Activated T-cell treated with anti-CD3 and anti-CD28 coated beads, Interleukin-2, amount 50 U/mL, for 4 hours (primary cell): ENCODE data around the gene SELENOT. TPM values are rescaled to one million over a fixed set of nuclear protein-coding genes. Genes with fewer than 3 reads are reported as not detected.

Experiments used
- ATAC-seq, 2 donors: fragments of 200-7000 bp; cut with Tn5 transposase; one replicate each; pipeline ENCODE4 v1.10.0; 2021
- DNase-seq: peaks from one replicate; pipeline ENCODE4 v3.0.0-alpha.2; 2020
- H3K27me3 Mint-ChIP-seq: one replicate; pipeline ENCODE4 v1.8.0; 2021; ENCODE audit warnings: low read depth, mixed read lengths
- H3K36me3 Mint-ChIP-seq: one replicate; pipeline ENCODE4 v1.8.0; 2022; ENCODE audit warnings: mixed read lengths; ENCODE audit not compliant: insufficient read depth
- H3K4me1 Mint-ChIP-seq: one replicate; pipeline ENCODE4 v1.8.0; 2021; ENCODE audit warnings: low read depth, mixed read lengths
- H3K4me3 Mint-ChIP-seq: one replicate; pipeline ENCODE4 v1.8.0; 2021; ENCODE audit warnings: mild to moderate bottlenecking, moderate library complexity, mixed read lengths
- H3K9me3 Mint-ChIP-seq: one replicate; pipeline ENCODE4 v1.8.0; 2021; ENCODE audit warnings: mixed read lengths
- total RNA-seq, 3 donors: library from RNA; stranded (reverse); gene quantifications; one replicate each; pipeline ENCODE4 v1.2.1, GENCODE V29; 2021

The SELENOT gene
- 100 to 1,000 TPM; 158 to 164 (median 162) TPM for total RNA-seq

- Mint-ChIP-seq H3K4me1 (peaks cover 62% of the 10 kb centered on the region), H3K4me3 (peak within 1 kb of the TSS; percentile 100), H3K36me3 (peaks cover 23% of the 10 kb centered on the region), H3K9me3 (no peaks in the 10 kb centered on the region), H3K27me3 (no peaks in the 10 kb centered on the region)
- ATAC-seq (peak; percentile 85 to 91), DNase-seq (peak; percentile 92)
These were observed at the start of gene SELENOT for GRCh38 chr3:150603153-150603979. TSS of gene SELENOT (plus strand) at chr3:150603321. CDS start at chr3:150603363, 42 bp downstream.

GRCh38 chr3:150555859-150556436 is 47.2 kb upstream of the SELENOT start:
- ATAC-seq, result no peak
- peaks cover 33% of the 10 kb centered on the region for H3K4me1 Mint-ChIP-seq

GRCh38 chr3:150556792-150557191 is 46.3 kb upstream of the SELENOT start:
- DNase-seq (no peak), ATAC-seq (no peak)
- H3K9me3 Mint-ChIP-seq, result no peaks in the 10 kb centered on the region
- H3K4me3 Mint-ChIP-seq, result no peak overlapping the region
- H3K4me1 Mint-ChIP-seq, result peaks cover 28% of the 10 kb centered on the region
- no peaks in the 10 kb centered on the region for H3K27me3 Mint-ChIP-seq
- H3K36me3 Mint-ChIP-seq, result peaks cover 47% of the 10 kb centered on the region

More at GRCh38 chr3:150555859-150556436, 47.2 kb upstream of the SELENOT start:
- H3K4me3 Mint-ChIP-seq, result no peak overlapping the region
- no peak for DNase-seq
- H3K9me3 Mint-ChIP-seq, result no peaks in the 10 kb centered on the region
- no peaks in the 10 kb centered on the region for H3K27me3 Mint-ChIP-seq
- H3K36me3 Mint-ChIP-seq, result peaks cover 49% of the 10 kb centered on the region

GRCh38 chr3:150557725-150558124 is 45.4 kb upstream of the SELENOT start:
- no peaks in the 10 kb centered on the region for H3K9me3 Mint-ChIP-seq

GRCh38 chr3:150564243-150564642 is 38.9 kb upstream of the SELENOT start:
- DNase-seq, result no peak
- Mint-ChIP-seq H3K4me1 (peaks cover 3% of the 10 kb centered on the region), H3K4me3 (no peak overlapping the region), H3K36me3 (peaks cover 28% of the 10 kb centered on the region), H3K27me3 (no peaks in the 10 kb centered on the region), H3K9me3 (no peaks in the 10 kb centered on the region)
- no peak for ATAC-seq

More at GRCh38 chr3:150557725-150558124, 45.4 kb upstream of the SELENOT start:
- DNase-seq, result no peak
- H3K4me1 Mint-ChIP-seq, result peaks cover 25% of the 10 kb centered on the region
- no peak for ATAC-seq
- no peak overlapping the region for H3K4me3 Mint-ChIP-seq
- H3K36me3 Mint-ChIP-seq, result peaks cover 41% of the 10 kb centered on the region
- H3K27me3 Mint-ChIP-seq, result no peaks in the 10 kb centered on the region

- Mint-ChIP-seq H3K4me3 (no peak overlapping the region), H3K4me1 (no peaks in the 10 kb centered on the region), H3K36me3 (peaks cover 33% of the 10 kb centered on the region), H3K27me3 (no peaks in the 10 kb centered on the region), H3K9me3 (no peaks in the 10 kb centered on the region)
- DNase-seq (no peak), ATAC-seq (no peak)
These were observed 35.8 kb upstream of the SELENOT start for GRCh38 chr3:150567328-150567727.

GRCh38 chr3:150577855-150578254 is 25.3 kb upstream of the SELENOT start:
- Mint-ChIP-seq H3K9me3 (no peaks in the 10 kb centered on the region), H3K4me1 (peaks cover 30% of the 10 kb centered on the region), H3K27me3 (no peaks in the 10 kb centered on the region), H3K4me3 (no peak overlapping the region), H3K36me3 (peaks cover 44% of the 10 kb centered on the region)
- DNase-seq (no peak), ATAC-seq (no peak)

- Mint-ChIP-seq H3K4me1 (peaks cover 22% of the 10 kb centered on the region), H3K4me3 (no peak overlapping the region), H3K36me3 (peaks cover 45% of the 10 kb centered on the region), H3K27me3 (no peaks in the 10 kb centered on the region), H3K9me3 (no peaks in the 10 kb centered on the region)
- no peak for DNase-seq
- ATAC-seq, result no peak
These were observed 21.9 kb upstream of the SELENOT start for GRCh38 chr3:150581174-150581573.

- Mint-ChIP-seq H3K9me3 (no peaks in the 10 kb centered on the region), H3K4me1 (peaks cover 14% of the 10 kb centered on the region), H3K27me3 (no peaks in the 10 kb centered on the region), H3K36me3 (peaks cover 31% of the 10 kb centered on the region), H3K4me3 (no peak overlapping the region)
- ATAC-seq, result no peak
- DNase-seq, result no peak
These were observed 20.5 kb upstream of the SELENOT start for GRCh38 chr3:150582620-150583019.

- ATAC-seq, result peak; percentile 46 to 54
- Mint-ChIP-seq H3K27me3 (no peaks in the 10 kb centered on the region), H3K4me3 (no peak overlapping the region), H3K4me1 (peaks cover 11% of the 10 kb centered on the region), H3K36me3 (peaks cover 28% of the 10 kb centered on the region), H3K9me3 (no peaks in the 10 kb centered on the region)
- DNase-seq, result no peak
These were observed 20.1 kb upstream of the SELENOT start for GRCh38 chr3:150583028-150583427.

GRCh38 chr3:150588027-150588830 is 14.9 kb upstream of the SELENOT start:
- no peak overlapping the region for H3K4me3 Mint-ChIP-seq
- H3K27me3 Mint-ChIP-seq, result no peaks in the 10 kb centered on the region
- no peaks in the 10 kb centered on the region for H3K9me3 Mint-ChIP-seq
- H3K4me1 Mint-ChIP-seq, result peaks cover 4% of the 10 kb centered on the region
- DNase-seq (no peak), ATAC-seq (no peak)
- peaks cover 12% of the 10 kb centered on the region for H3K36me3 Mint-ChIP-seq

GRCh38 chr3:150589759-150590158 is 13.4 kb upstream of the SELENOT start:
- Mint-ChIP-seq H3K27me3 (no peaks in the 10 kb centered on the region), H3K4me3 (no peak overlapping the region), H3K9me3 (no peaks in the 10 kb centered on the region), H3K36me3 (peaks cover 10% of the 10 kb centered on the region), H3K4me1 (peaks cover 4% of the 10 kb centered on the region)
- ATAC-seq (peak; percentile 43 to 69), DNase-seq (no peak)

GRCh38 chr3:150594150-150594549 is 9.0 kb upstream of the SELENOT start:
- no peak for ATAC-seq
- H3K36me3 Mint-ChIP-seq, result no peaks in the 10 kb centered on the region
- H3K4me3 Mint-ChIP-seq, result no peak overlapping the region
- H3K4me1 Mint-ChIP-seq, result peaks cover 4% of the 10 kb centered on the region
- no peak for DNase-seq
- H3K9me3 Mint-ChIP-seq, result no peaks in the 10 kb centered on the region
- H3K27me3 Mint-ChIP-seq, result no peaks in the 10 kb centered on the region

- Mint-ChIP-seq H3K27me3 (no peaks in the 10 kb centered on the region), H3K36me3 (no peaks in the 10 kb centered on the region), H3K9me3 (no peaks in the 10 kb centered on the region), H3K4me1 (peaks cover 22% of the 10 kb centered on the region), H3K4me3 (no peak overlapping the region)
- ATAC-seq (no peak), DNase-seq (no peak)
These were observed 5.5 kb upstream of the SELENOT start for GRCh38 chr3:150597646-150598045.
